ENCODE measurements around the gene RCBTB2.
A peak's percentile ranks its signal among the peaks of the same experiment; 100 is the strongest.

RCBTB2 gene

GRCh38 chr13:48505012-48505411 is 27.9 kb downstream of the RCBTB2 start:
- no peak overlapping the region for H3K4me3 ChIP-seq (ENCODE audit: low read length)
- no peak for DNase-seq (ENCODE audit: low read depth)
- TF ChIP-seq CTCF (IDR thresholded peaks at IDR 0.05; ENCODE audit: insufficient read depth, low read depth, low read length, missing control alignments) = no peak

DNA sequence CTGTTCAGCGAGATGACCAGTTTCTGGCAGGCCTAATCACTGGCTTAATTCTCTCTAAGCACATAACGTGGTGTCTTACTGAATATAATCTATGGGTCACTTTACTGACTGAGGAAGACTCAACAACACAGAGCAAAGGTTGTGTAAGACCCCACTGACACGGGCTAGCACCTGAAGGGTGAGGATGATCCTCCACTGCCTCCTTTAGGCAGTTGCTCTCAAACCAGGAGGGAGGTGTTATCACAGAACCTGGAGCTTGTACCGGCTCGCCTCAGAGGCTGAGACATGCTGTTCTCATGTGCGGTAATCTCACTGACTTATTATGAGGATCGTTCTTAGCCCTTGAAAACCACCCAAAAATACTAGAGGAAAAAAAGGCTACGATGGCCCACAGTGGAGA is 28.3 kb downstream of the RCBTB2 start:
- peak; percentile 30 for TF ChIP-seq CTCF (IDR thresholded peaks at IDR 0.05; ENCODE audit: insufficient read depth, low read depth, low read length, missing control alignments)
- no peak overlapping the region for H3K4me3 ChIP-seq (ENCODE audit: low read length)
- peak; percentile 75 for DNase-seq (ENCODE audit: low read depth)

DNA sequence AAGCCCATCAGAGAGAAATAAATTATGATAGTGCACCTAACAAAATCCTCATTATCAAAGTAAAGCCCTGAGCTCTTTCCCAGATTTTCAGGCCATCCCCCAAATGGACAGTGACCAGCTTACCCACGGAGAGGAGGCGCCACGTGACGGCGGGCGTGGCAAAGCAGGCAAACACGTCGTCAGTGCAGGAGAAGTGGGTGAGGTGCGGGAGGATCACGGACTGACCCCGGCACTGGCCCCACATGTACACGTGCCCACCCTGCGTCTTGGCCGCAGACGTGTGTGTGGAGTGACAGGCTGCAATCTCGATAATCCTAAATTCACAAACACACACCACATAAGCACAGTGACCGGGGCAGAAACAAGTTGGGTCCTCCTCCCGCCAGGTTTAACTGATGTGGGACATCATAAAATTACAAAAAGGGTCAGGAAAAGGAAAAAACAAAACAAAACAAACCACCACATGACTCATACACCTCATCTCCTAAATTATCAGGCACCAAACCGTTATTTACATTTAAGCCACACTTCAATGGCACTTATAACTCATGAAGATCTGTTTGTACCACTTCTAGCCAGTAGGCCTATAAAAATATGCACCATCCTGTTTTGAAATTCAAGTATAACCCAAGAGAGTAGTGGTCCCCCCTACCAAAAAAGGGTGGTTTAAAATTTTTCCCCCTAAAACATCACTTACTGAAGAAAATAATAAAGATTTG is 30.1 kb downstream of the RCBTB2 start:
- DNase-seq (ENCODE audit: low read depth) = no peak

DNA sequence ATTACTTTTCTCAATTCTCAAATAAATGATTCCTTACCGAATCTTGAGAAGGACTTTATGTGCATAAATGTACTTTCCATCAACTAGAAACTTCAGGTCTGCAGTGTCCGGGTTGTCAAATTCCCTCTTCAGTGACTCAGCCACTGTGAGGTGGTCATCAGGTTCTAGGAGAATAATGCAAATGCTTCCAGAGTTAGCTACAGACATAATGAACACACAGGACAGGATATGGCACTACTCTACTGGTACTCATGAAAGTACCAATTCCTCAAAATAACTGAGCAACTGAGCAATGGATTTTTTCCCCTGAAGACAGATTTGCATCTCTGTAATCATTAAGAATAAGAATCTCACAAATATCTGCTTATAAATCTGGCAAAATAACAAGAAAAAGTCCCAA is 31.2 kb downstream of the RCBTB2 start:
- DNase-seq (ENCODE audit: low read depth) = peak; percentile 17
- no peak for TF ChIP-seq CTCF (IDR thresholded peaks at IDR 0.05; ENCODE audit: insufficient read depth, low read depth, low read length, missing control alignments)
- no peak overlapping the region for H3K4me3 ChIP-seq (ENCODE audit: low read length)

More for the DNA sequence above, 30.1 kb downstream of the RCBTB2 start:
- no peak for TF ChIP-seq CTCF (IDR thresholded peaks at IDR 0.05; ENCODE audit: insufficient read depth, low read depth, low read length, missing control alignments)
- no peak overlapping the region for H3K4me3 ChIP-seq (ENCODE audit: low read length)

DNA sequence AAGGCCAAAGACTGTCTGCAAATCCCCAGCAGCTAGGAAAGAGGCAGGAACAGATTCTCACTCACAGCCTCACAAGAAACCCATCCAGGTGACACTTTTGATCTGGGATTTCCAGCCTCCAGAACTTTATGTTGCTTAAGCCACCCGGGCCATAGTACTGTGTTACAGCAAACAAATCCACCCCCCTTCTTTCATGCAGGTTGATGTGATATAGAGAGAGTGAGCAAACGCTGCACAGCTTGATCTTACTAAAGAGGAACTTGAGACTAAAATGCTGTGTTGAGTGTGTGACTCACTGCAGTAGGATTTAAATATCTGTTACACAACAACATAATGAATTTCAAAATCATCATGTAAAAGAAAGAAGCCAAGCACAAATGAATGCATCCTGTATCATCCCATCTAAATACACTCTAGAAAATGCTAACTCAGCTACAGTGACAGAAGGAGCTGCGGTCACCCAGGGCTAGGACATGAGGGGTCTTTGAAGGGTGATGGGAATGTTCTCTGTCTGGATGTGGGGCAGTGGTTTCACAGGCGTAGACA is 32.2 kb downstream of the RCBTB2 start:
- peak; percentile 95 for DNase-seq (ENCODE audit: low read depth)

DNA sequence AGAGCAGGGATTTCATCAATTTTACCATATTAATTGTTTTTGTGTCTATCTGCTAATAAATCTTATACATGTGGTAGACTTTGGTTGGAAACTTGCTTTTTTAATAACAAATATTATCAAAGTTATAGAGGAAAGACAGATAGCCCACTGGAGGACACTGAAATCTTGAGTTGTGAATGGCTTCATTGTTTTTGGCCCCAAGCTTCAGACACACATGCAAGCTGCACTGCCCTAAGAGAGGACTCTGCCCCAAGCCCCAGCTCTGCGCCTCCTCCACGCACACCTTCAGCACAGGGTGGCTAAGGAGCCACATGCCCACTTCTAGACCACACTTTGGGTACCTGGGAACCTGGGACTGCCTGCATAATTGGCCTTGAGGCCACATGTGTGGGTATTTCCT is 35.2 kb downstream of the RCBTB2 start:
- TF ChIP-seq CTCF (IDR thresholded peaks at IDR 0.05; ENCODE audit: insufficient read depth, low read depth, low read length, missing control alignments) = no peak
- H3K4me3 ChIP-seq (ENCODE audit: low read length) = no peak overlapping the region
- DNase-seq (ENCODE audit: low read depth) = no peak

More for the DNA sequence above, 32.2 kb downstream of the RCBTB2 start:
- no peak overlapping the region for H3K4me3 ChIP-seq (ENCODE audit: low read length)
- no peak for TF ChIP-seq CTCF (IDR thresholded peaks at IDR 0.05; ENCODE audit: insufficient read depth, low read depth, low read length, missing control alignments)

Data from epithelial cell of esophagus (primary cell).